Measurements from ENCODE around the gene SERPINA9. TPM values are rescaled to one million over a fixed set of nuclear protein-coding genes. Genes with fewer than 3 reads are reported as not detected.

SERPINA9 gene
- total and polyA plus RNA-seq, 2 donors from 2014 or later: not detected

Other genes with a start within 250 kb of the SERPINA9 start
- gene SERPINA10, start 182.9 kb downstream of the SERPINA9 start, total RNA-seq: not detected
- gene SERPINA10, start 182.9 kb downstream of the SERPINA9 start, polyA plus RNA-seq (ENCODE audit: insufficient read depth, low read depth, low replicate concordance): not detected
- 1.7 TPM for gene SERPINA6, start 152.9 kb downstream of the SERPINA9 start, total RNA-seq
- 12.9 TPM for gene SERPINA6, start 152.9 kb downstream of the SERPINA9 start, polyA plus RNA-seq (ENCODE audit: insufficient read depth, low read depth, low replicate concordance)
- gene SERPINA2, start 109.5 kb downstream of the SERPINA9 start, total RNA-seq: not detected
- gene SERPINA2, start 109.5 kb downstream of the SERPINA9 start, polyA plus RNA-seq (ENCODE audit: insufficient read depth, low read depth, low replicate concordance): not detected
- gene SERPINA1, start 87.6 kb downstream of the SERPINA9 start, total RNA-seq: 1,861 TPM
- gene SERPINA1, start 87.6 kb downstream of the SERPINA9 start, polyA plus RNA-seq (ENCODE audit: insufficient read depth, low read depth, low replicate concordance): 2,184 TPM
- gene SERPINA11, start 23.4 kb downstream of the SERPINA9 start, total RNA-seq: not detected
- gene SERPINA11, start 23.4 kb downstream of the SERPINA9 start, polyA plus RNA-seq (ENCODE audit: insufficient read depth, low read depth, low replicate concordance): not detected
- gene SERPINA12, start 33.3 kb upstream of the SERPINA9 start, total RNA-seq: not detected
- not detected for gene SERPINA12, start 33.3 kb upstream of the SERPINA9 start, polyA plus RNA-seq (ENCODE audit: insufficient read depth, low read depth, low replicate concordance)
- gene SERPINA4, start 85.2 kb upstream of the SERPINA9 start, total RNA-seq: 6.1 TPM
- gene SERPINA4, start 85.2 kb upstream of the SERPINA9 start, polyA plus RNA-seq (ENCODE audit: insufficient read depth, low read depth, low replicate concordance): 28.3 TPM
- 85.1 TPM for gene SERPINA5, start 105.2 kb upstream of the SERPINA9 start, total RNA-seq
- 522 TPM for gene SERPINA5, start 105.2 kb upstream of the SERPINA9 start, polyA plus RNA-seq (ENCODE audit: insufficient read depth, low read depth, low replicate concordance)
- 1,762 TPM for gene SERPINA3, start 136.2 kb upstream of the SERPINA9 start, total RNA-seq
- 786 TPM for gene SERPINA3, start 136.2 kb upstream of the SERPINA9 start, polyA plus RNA-seq (ENCODE audit: insufficient read depth, low read depth, low replicate concordance)